ENCODE data around the gene HNF4A. TPM values are rescaled to one million over a fixed set of nuclear protein-coding genes. Genes with fewer than 3 reads are reported as not detected.
A peak's percentile ranks its signal among the peaks of the same experiment; 100 is the strongest.

HNF4A gene
- total and polyA plus RNA-seq, 2 of the 13 experiments (the other 11 are each of a cell fraction or from before 2014, with no cell fraction given): 80.9 to 169 TPM

- no peak; the same call in 1 of the 2 replicates for TF ChIP-seq ZBTB44 (CRISPR knock-in tag; IDR thresholded peaks at IDR 0.05)
- TF ChIP-seq ZFAT (CRISPR knock-in tag; conservative IDR thresholded peaks at IDR 0.05): no peak
- 0 out of 2 replicates have a peak, but pooled peaks have one; percentile 93 for TF ChIP-seq JDP2 (CRISPR knock-in tag; IDR thresholded peaks at IDR 0.05; ENCODE audit: borderline replicate concordance)
- TF ChIP-seq CREBL2 (CRISPR knock-in tag; IDR thresholded peaks at IDR 0.05; ENCODE audit: borderline replicate concordance): 0 out of 2 replicates have a peak, but pooled peaks have one; percentile 43
- TF ChIP-seq CC2D1A (CRISPR knock-in tag; IDR thresholded peaks at IDR 0.05): 0 out of 2 replicates have a peak, but pooled peaks have one; percentile 77
- peak; percentile 65 for TF ChIP-seq RBFOX2 (IDR thresholded peaks at IDR 0.05; ENCODE audit: low read depth, low read length)
- TF ChIP-seq SP140L (CRISPR knock-in tag; IDR thresholded peaks at IDR 0.05; ENCODE audit: borderline replicate concordance): no peak
- TF ChIP-seq TCF12 (IDR thresholded peaks at IDR 0.05): no peak
- peak; percentile 99 for TF ChIP-seq TCF12 (CRISPR knock-in tag; IDR thresholded peaks at IDR 0.05)
- TF ChIP-seq NCOA1 (CRISPR knock-in tag; IDR thresholded peaks at IDR 0.05): peak; percentile 100
- TF ChIP-seq ZNF180 (CRISPR knock-in tag; IDR thresholded peaks at IDR 0.05; ENCODE audit: borderline replicate concordance, low read depth): no peak
- no peak for TF ChIP-seq SYNCRIP (IDR thresholded peaks at IDR 0.05; ENCODE audit: insufficient read depth, low read depth, low read length)
- TF ChIP-seq ZNF703 (CRISPR knock-in tag; IDR thresholded peaks at IDR 0.05; ENCODE audit: borderline replicate concordance): peak; percentile 94
- peak; percentile 95 to 98 for TF ChIP-seq NR2F1 (CRISPR knock-in tag; IDR thresholded peaks at IDR 0.05)
- TF ChIP-seq ARID5B (CRISPR knock-in tag; IDR thresholded peaks at IDR 0.05): peak; percentile 99
- no peak; the same call in 1 of the 2 replicates for TF ChIP-seq ZNF468 (CRISPR knock-in tag; IDR thresholded peaks at IDR 0.05)
- 0 out of 2 replicates have a peak, but pooled peaks have one; percentile 4 for TF ChIP-seq SOX13 (IDR thresholded peaks at IDR 0.05)
- peak in 1 of 2 experiments; percentile 96; a peak in 2 of 4 replicates for TF ChIP-seq SOX13 (CRISPR knock-in tag; conservative IDR thresholded peaks at IDR 0.05 in 1 of 2, IDR thresholded peaks at IDR 0.05 in 1 of 2)
- TF ChIP-seq AHR (CRISPR knock-in tag; IDR thresholded peaks at IDR 0.05): peak; percentile 99
- TF ChIP-seq CENPT (CRISPR knock-in tag; IDR thresholded peaks at IDR 0.05; ENCODE audit: low read depth): no peak
- no peak; the same call in 1 of the 2 replicates for TF ChIP-seq SNAPC5 (CRISPR knock-in tag; IDR thresholded peaks at IDR 0.05; ENCODE audit: borderline replicate concordance)
These were observed 39.4 kb downstream of the HNF4A start (continued) for GRCh38 chr20:44394702-44395460.
